ENCODE measurements around the gene NPLOC4.

The NPLOC4 gene

GRCh38 chr17:81558941-81559806 lies 77.7 kb downstream of the NPLOC4 start:
- ChIA-PET POLR2A (no interaction called here), CTCF (no interaction called here)
- TF ChIP-seq CTCF (IDR thresholded peaks at IDR 0.05; ENCODE audit: control extremely low read depth, extremely low read depth, low read depth, missing control alignments): no peak
- DNase-seq (ENCODE audit: extremely low spot score): no peak

GRCh38 chr17:81558115-81558468 lies 78.8 kb downstream of the NPLOC4 start:
- no peak for TF ChIP-seq CTCF (IDR thresholded peaks at IDR 0.05; ENCODE audit: control extremely low read depth, extremely low read depth, low read depth, missing control alignments)
- CTCF ChIA-PET: no interaction called here
- DNase-seq (ENCODE audit: extremely low spot score): no peak
- POLR2A ChIA-PET: no interaction called here

GRCh38 chr17:81557276-81558114 lies 79.4 kb downstream of the NPLOC4 start:
- no peak for DNase-seq (ENCODE audit: extremely low spot score)
- POLR2A ChIA-PET: no interaction called here
- CTCF ChIA-PET: interaction anchor here (0.7 kb wide), 1 partner anchor 14 kb away, joined by 5 read pairs; no protein-coding TSS in a partner anchor
- TF ChIP-seq CTCF (IDR thresholded peaks at IDR 0.05; ENCODE audit: control extremely low read depth, extremely low read depth, low read depth, missing control alignments): no peak

GRCh38 chr17:81556863-81557262 lies 80.0 kb downstream of the NPLOC4 start:
- no peak for TF ChIP-seq CTCF (IDR thresholded peaks at IDR 0.05; ENCODE audit: control extremely low read depth, extremely low read depth, low read depth, missing control alignments)
- CTCF ChIA-PET: interaction anchor here (0.7 kb wide), 1 partner anchor 14 kb away, joined by 5 read pairs; no protein-coding TSS in a partner anchor
- POLR2A ChIA-PET: no interaction called here
- no peak for DNase-seq (ENCODE audit: extremely low spot score)

- ChIA-PET POLR2A (no interaction called here), CTCF (interaction anchor here (2.8 kb wide), 1 partner anchor 45 kb away, joined by 12 read pairs; no protein-coding TSS in a partner anchor)
- DNase-seq (ENCODE audit: extremely low spot score): no peak
- no peak for TF ChIP-seq CTCF (IDR thresholded peaks at IDR 0.05; ENCODE audit: control extremely low read depth, extremely low read depth, low read depth, missing control alignments)
These were observed 80.7 kb downstream of the NPLOC4 start for GRCh38 chr17:81556175-81556691.

GRCh38 chr17:81553616-81554181 lies 83.2 kb downstream of the NPLOC4 start:
- TF ChIP-seq CTCF (IDR thresholded peaks at IDR 0.05; ENCODE audit: control extremely low read depth, extremely low read depth, low read depth, missing control alignments): no peak
- no peak for DNase-seq (ENCODE audit: extremely low spot score)
- POLR2A ChIA-PET: no interaction called here
- CTCF ChIA-PET: interaction anchor here (1.2 to 2.8 kb wide), 3 partner anchors 10 to 47 kb away, joined by 3 to 12 read pairs (median 3); no protein-coding TSS in a partner anchor
